ENCODE results near the gene HEATR5A.

HEATR5A gene

DNA sequence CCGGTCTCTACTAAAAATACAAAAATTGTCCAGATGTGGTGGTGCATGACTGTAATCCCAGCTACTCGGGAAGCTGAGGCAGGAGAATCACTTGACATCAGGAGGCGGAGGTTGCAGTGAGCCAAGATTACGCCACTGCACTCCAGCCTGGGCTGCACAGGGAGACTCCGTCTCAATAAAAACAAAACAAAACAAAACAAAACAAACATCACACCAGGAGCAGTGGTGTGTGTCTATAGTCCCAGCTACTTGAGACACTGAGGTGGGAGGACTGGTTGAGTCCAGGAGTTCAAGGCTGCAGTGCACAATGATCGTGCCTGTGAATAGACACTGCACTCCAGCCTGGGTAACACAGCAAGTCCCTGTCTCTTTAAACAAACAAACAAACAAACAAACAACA is 123.2 kb downstream of the HEATR5A start:
- Histone ChIP-seq H3K4me2 (ENCODE audit: low read length) (no peak overlapping the region), H3K9me3 (ENCODE audit: insufficient read depth, low read length) (no peaks in the 10 kb centered on the region), H3K27ac (ENCODE audit: low read length) (no peak overlapping the region), H2AFZ (ENCODE audit: low read depth, low read length) (no peak overlapping the region), H3K27me3 (ENCODE audit: low read depth, low read length) (no peaks in the 10 kb centered on the region), H3K9ac (ENCODE audit: low read length) (no peak overlapping the region), H3K4me1 (ENCODE audit: low read length) (peaks cover 4% of the 10 kb centered on the region; the same call in 1 of the 2 replicates), H3K36me3 (replicated peaks; ENCODE audit: low read depth, low read length) (no peaks in the 10 kb centered on the region), H3K4me3 (ENCODE audit: low read length) (no peak overlapping the region), H3K79me2 (ENCODE audit: low read length) (no peaks in the 10 kb centered on the region), H4K20me1 (ENCODE audit: insufficient read depth, low read length) (no peaks in the 10 kb centered on the region)
- no peak for TF ChIP-seq EZH2phosphoT487 (IDR thresholded peaks at IDR 0.05; ENCODE audit: low read depth)
- TF ChIP-seq, protein P1, sequence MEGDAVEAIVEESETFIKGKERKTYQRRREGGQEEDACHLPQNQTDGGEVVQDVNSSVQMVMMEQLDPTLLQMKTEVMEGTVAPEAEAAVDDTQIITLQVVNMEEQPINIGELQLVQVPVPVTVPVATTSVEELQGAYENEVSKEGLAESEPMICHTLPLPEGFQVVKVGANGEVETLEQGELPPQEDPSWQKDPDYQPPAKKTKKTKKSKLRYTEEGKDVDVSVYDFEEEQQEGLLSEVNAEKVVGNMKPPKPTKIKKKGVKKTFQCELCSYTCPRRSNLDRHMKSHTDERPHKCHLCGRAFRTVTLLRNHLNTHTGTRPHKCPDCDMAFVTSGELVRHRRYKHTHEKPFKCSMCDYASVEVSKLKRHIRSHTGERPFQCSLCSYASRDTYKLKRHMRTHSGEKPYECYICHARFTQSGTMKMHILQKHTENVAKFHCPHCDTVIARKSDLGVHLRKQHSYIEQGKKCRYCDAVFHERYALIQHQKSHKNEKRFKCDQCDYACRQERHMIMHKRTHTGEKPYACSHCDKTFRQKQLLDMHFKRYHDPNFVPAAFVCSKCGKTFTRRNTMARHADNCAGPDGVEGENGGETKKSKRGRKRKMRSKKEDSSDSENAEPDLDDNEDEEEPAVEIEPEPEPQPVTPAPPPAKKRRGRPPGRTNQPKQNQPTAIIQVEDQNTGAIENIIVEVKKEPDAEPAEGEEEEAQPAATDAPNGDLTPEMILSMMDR (IDR thresholded peaks at IDR 0.05; ENCODE audit: low read depth, low read length): no peak

DNA sequence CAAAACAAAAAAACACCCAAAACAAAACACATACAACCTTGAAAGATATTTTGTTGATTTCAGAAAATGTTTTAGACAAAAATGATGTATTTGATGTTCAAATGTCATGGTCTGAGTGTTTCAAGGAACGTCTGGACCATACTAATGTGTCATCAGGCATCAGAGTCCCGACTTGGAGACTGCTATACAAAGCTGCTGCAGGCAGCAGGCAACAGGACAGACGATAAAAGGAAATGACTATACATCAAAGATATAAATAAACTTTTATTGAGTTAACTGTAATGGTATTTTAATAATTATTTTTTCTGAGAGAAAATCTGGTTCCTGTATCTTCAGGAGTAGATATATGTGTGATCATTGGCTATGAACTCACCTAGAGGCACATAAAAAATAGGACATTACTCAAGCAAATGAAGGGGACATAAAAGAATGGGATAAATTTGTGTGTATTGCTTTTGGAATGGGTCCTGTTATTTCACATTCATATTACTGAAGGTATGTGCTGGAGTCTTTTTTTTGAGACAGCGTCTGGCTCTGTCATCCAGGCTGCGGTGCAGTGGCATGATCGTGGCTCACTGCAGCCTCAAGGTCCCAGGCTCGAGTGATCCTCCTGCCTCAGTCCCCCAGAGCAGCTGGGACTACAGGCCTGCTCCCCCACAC is 125.5 kb downstream of the HEATR5A start:
- no peak overlapping the region for H3K9ac ChIP-seq (ENCODE audit: low read length)
- no peaks in the 10 kb centered on the region for H3K36me3 ChIP-seq (replicated peaks; ENCODE audit: low read depth, low read length)
- no peaks in the 10 kb centered on the region for H3K27me3 ChIP-seq (ENCODE audit: low read depth, low read length)
- no peak overlapping the region for H3K4me3 ChIP-seq (ENCODE audit: low read length)
- H4K20me1 ChIP-seq (ENCODE audit: insufficient read depth, low read length): no peaks in the 10 kb centered on the region
- H3K9me3 ChIP-seq (ENCODE audit: insufficient read depth, low read length): no peaks in the 10 kb centered on the region
- no peak overlapping the region for H3K27ac ChIP-seq (ENCODE audit: low read length)
- no peaks in the 10 kb centered on the region for H3K79me2 ChIP-seq (ENCODE audit: low read length)
- H3K4me2 ChIP-seq (ENCODE audit: low read length): no peak overlapping the region
- no peak for TF ChIP-seq EZH2phosphoT487 (IDR thresholded peaks at IDR 0.05; ENCODE audit: low read depth)
- TF ChIP-seq, protein P1 (IDR thresholded peaks at IDR 0.05; ENCODE audit: low read depth, low read length): no peak
- no peak overlapping the region for H2AFZ ChIP-seq (ENCODE audit: low read depth, low read length)
- H3K4me1 ChIP-seq (ENCODE audit: low read length): peaks cover 8% of the 10 kb centered on the region

DNA sequence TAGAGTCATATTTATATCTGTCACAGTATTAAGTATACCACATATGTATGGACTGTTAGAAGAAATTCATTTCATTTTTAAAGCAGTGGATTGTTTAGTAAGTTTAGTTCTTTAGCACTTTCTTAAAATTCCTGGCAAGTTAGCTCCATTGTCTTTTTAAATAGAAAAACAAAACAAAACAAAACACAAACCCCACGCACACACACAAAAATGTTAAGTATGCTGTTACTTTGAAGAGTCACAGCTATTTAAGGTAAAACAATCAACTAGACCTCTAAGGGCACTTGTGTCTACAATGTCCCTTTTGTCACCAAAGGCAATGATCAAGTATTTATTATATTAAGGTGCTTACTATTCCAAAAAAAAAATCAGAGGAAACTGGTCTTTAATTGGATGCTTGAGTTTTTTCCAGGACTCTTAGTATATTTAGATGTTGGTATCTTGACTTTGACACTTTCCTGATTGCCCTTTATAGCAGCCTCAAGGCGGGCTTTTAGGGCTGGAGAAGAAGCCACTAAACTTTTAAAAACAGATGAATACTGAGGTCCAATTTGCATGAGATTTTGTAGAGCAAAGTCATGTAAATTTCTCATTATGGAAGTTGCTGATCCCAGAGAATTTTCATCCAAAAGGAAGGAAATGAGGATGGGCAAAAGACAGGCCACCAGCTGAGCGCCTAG is 127.3 kb downstream of the HEATR5A start:
- Histone ChIP-seq H3K9ac (ENCODE audit: low read length) (no peak overlapping the region), H4K20me1 (ENCODE audit: insufficient read depth, low read length) (no peaks in the 10 kb centered on the region), H3K4me2 (ENCODE audit: low read length) (no peak overlapping the region), H3K27me3 (ENCODE audit: low read depth, low read length) (no peaks in the 10 kb centered on the region), H3K4me3 (ENCODE audit: low read length) (no peak overlapping the region), H2AFZ (ENCODE audit: low read depth, low read length) (no peak overlapping the region), H3K9me3 (ENCODE audit: insufficient read depth, low read length) (no peaks in the 10 kb centered on the region), H3K36me3 (replicated peaks; ENCODE audit: low read depth, low read length) (no peaks in the 10 kb centered on the region), H3K27ac (ENCODE audit: low read length) (no peak overlapping the region), H3K79me2 (ENCODE audit: low read length) (no peaks in the 10 kb centered on the region), H3K4me1 (ENCODE audit: low read length) (peaks cover 8% of the 10 kb centered on the region)
- no peak for TF ChIP-seq EZH2phosphoT487 (IDR thresholded peaks at IDR 0.05; ENCODE audit: low read depth)
- TF ChIP-seq, protein P1 (IDR thresholded peaks at IDR 0.05; ENCODE audit: low read depth, low read length): no peak

DNA sequence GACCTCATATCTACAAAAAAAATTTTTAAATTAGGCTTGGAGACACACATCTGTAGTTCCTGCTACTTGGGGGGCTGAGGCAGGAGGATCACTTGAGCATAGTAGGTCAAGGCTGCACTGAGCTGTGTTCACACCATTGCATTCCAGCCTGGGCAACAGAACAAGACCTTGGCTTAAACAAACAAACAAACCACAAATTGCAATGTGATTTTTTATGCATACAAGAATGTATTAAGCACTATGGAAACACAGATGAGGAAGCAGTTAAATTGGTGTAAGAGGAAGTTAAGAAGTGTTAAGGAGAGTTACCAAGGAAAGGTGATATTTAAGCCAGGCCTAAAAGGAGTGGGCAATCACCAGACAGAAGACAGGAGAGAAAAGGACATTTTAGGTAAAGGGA is 129.1 kb downstream of the HEATR5A start:
- H3K4me1 ChIP-seq (ENCODE audit: low read length): peaks cover 4% of the 10 kb centered on the region; the same call in 1 of the 2 replicates
- no peak overlapping the region for H3K4me3 ChIP-seq (ENCODE audit: low read length)
- no peaks in the 10 kb centered on the region for H3K27me3 ChIP-seq (ENCODE audit: low read depth, low read length)
- H3K79me2 ChIP-seq (ENCODE audit: low read length): no peaks in the 10 kb centered on the region
- no peak overlapping the region for H3K27ac ChIP-seq (ENCODE audit: low read length)
- no peak overlapping the region for H3K4me2 ChIP-seq (ENCODE audit: low read length)
- H3K36me3 ChIP-seq (replicated peaks; ENCODE audit: low read depth, low read length): no peaks in the 10 kb centered on the region
- H2AFZ ChIP-seq (ENCODE audit: low read depth, low read length): no peak overlapping the region
- no peak overlapping the region for H3K9ac ChIP-seq (ENCODE audit: low read length)
- no peak for TF ChIP-seq EZH2phosphoT487 (IDR thresholded peaks at IDR 0.05; ENCODE audit: low read depth)
- TF ChIP-seq, protein P1 (IDR thresholded peaks at IDR 0.05; ENCODE audit: low read depth, low read length): no peak
- H4K20me1 ChIP-seq (ENCODE audit: insufficient read depth, low read length): no peaks in the 10 kb centered on the region
- H3K9me3 ChIP-seq (ENCODE audit: insufficient read depth, low read length): no peaks in the 10 kb centered on the region; the same call in 1 of the 2 replicates

Data from OCI-LY3 (cell line).